ENCODE measurements around the gene AGRN. TPM values are rescaled to one million over a fixed set of nuclear protein-coding genes. Genes with fewer than 3 reads are reported as not detected.
A peak's percentile ranks its signal among the peaks of the same experiment; 100 is the strongest.

AGRN gene
- total RNA-seq, result 192 and 203 TPM in 2 replicates
- long read RNA-seq, result 0 reads

- H3K9me3 Mint-ChIP-seq, result no peaks in the 10 kb centered on the region
- no peaks in the 10 kb centered on the region for H3K27me3 Mint-ChIP-seq (ENCODE audit: low read depth)
- TF ChIP-seq CTCF (conservative IDR thresholded peaks at IDR 0.05), result no peak
- H3K36me3 Mint-ChIP-seq (ENCODE audit: low read depth), result no peaks in the 10 kb centered on the region
- H3K4me3 Mint-ChIP-seq, result peak within 1 kb of the TSS; percentile 79
- H3K27ac Mint-ChIP-seq (ENCODE audit: unreplicated experiment), result no peak within 1 kb of the TSS
- peak; percentile 30 for DNase-seq (ENCODE audit: low read depth, low spot score)
- peaks cover 20% of the 10 kb centered on the region for H3K4me1 Mint-ChIP-seq
Observed at GRCh38 chr1:1020000-1020404, at the start of gene AGRN. TSS of gene AGRN (plus strand) at chr1:1020120. CDS start at chr1:1020173, 53 bp downstream.

GRCh38 chr1:970242-970972, 49.5 kb upstream of the AGRN start:
- Mint-ChIP-seq H3K27ac (ENCODE audit: unreplicated experiment) (no peak overlapping the region), H3K9me3 (no peaks in the 10 kb centered on the region), H3K27me3 (ENCODE audit: low read depth) (peaks cover 63% of the 10 kb centered on the region), H3K36me3 (ENCODE audit: low read depth) (no peaks in the 10 kb centered on the region), H3K4me3 (no peak overlapping the region), H3K4me1 (no peaks in the 10 kb centered on the region)
- no peak for DNase-seq (ENCODE audit: low read depth, low spot score)
- no peak for TF ChIP-seq CTCF (conservative IDR thresholded peaks at IDR 0.05)

GRCh38 chr1:970973-971730, 48.8 kb upstream of the AGRN start:
- DNase-seq (ENCODE audit: low read depth, low spot score), result no peak
- no peak for TF ChIP-seq CTCF (conservative IDR thresholded peaks at IDR 0.05)
- H3K27ac Mint-ChIP-seq (ENCODE audit: unreplicated experiment), result no peak overlapping the region
- no peaks in the 10 kb centered on the region for H3K4me1 Mint-ChIP-seq
- H3K27me3 Mint-ChIP-seq (ENCODE audit: low read depth), result peaks cover 64% of the 10 kb centered on the region
- no peaks in the 10 kb centered on the region for H3K9me3 Mint-ChIP-seq
- H3K36me3 Mint-ChIP-seq (ENCODE audit: low read depth), result no peaks in the 10 kb centered on the region
- H3K4me3 Mint-ChIP-seq, result no peak overlapping the region

GRCh38 chr1:971751-972506, 48.0 kb upstream of the AGRN start:
- H3K4me3 Mint-ChIP-seq, result no peak overlapping the region
- H3K27ac Mint-ChIP-seq (ENCODE audit: unreplicated experiment), result no peak overlapping the region
- H3K9me3 Mint-ChIP-seq, result no peaks in the 10 kb centered on the region
- no peak for TF ChIP-seq CTCF (conservative IDR thresholded peaks at IDR 0.05)
- no peaks in the 10 kb centered on the region for H3K36me3 Mint-ChIP-seq (ENCODE audit: low read depth)
- peaks cover 60% of the 10 kb centered on the region for H3K27me3 Mint-ChIP-seq (ENCODE audit: low read depth)
- no peak for DNase-seq (ENCODE audit: low read depth, low spot score)
- no peaks in the 10 kb centered on the region for H3K4me1 Mint-ChIP-seq

GRCh38 chr1:972726-973458, 47.0 kb upstream of the AGRN start:
- no peak for DNase-seq (ENCODE audit: low read depth, low spot score)
- no peak overlapping the region for H3K4me3 Mint-ChIP-seq
- H3K36me3 Mint-ChIP-seq (ENCODE audit: low read depth), result no peaks in the 10 kb centered on the region
- no peak for TF ChIP-seq CTCF (conservative IDR thresholded peaks at IDR 0.05)
- H3K4me1 Mint-ChIP-seq, result no peaks in the 10 kb centered on the region
- H3K27me3 Mint-ChIP-seq (ENCODE audit: low read depth), result peaks cover 51% of the 10 kb centered on the region
- H3K9me3 Mint-ChIP-seq, result no peaks in the 10 kb centered on the region
- H3K27ac Mint-ChIP-seq (ENCODE audit: unreplicated experiment), result no peak overlapping the region

Data from neural crest cell (in vitro differentiated cells).